ENCODE measurements around the gene WDR75.
"Not testable (repeated sequence)": the region's sequence is repeated elsewhere in the genome, so short reads cannot be mapped to it uniquely, and the experiment has no call there.

WDR75 gene

DNA sequence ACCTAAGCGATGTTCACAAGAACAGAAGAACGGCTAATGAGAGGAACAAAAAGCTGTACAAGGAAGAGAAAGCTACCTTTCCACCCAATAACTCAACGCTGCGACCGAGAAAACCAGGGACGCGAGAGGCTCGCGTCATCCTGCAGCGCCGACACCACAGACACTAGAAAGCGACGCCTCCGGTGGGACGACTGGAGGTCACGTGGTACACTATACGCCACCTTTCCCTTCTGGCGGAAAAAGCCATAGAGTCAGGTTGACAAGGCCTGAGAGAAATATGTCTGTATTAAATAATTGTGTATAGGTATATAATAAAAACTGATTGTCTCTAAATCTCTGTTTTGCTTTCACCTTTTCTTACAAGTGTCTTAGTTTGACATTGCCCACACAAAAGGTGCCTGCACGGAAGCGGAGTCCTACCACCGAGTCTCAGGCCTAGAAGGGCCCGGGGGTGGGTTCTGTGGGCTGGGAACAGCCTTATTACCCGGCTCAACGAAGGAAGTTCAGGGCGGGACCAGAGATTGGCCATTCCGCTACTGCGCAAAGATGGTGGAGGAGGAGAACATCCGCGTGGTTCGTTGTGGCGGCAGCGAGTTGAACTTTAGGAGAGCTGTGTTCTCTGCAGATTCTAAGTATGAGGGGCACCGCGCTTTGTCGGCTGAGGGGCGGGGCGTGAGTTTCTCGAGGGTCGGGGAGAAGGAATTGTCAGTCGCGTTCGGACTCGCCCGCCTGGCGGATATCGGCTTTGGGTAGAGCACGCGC is at the start of gene WDR75:
TSS of gene WDR75 (plus strand) at position 528 of the 762 bp plus-strand sequence. CDS start at position 547, 19 bp downstream.
- peak; percentile 95 for DNase-seq

DNA sequence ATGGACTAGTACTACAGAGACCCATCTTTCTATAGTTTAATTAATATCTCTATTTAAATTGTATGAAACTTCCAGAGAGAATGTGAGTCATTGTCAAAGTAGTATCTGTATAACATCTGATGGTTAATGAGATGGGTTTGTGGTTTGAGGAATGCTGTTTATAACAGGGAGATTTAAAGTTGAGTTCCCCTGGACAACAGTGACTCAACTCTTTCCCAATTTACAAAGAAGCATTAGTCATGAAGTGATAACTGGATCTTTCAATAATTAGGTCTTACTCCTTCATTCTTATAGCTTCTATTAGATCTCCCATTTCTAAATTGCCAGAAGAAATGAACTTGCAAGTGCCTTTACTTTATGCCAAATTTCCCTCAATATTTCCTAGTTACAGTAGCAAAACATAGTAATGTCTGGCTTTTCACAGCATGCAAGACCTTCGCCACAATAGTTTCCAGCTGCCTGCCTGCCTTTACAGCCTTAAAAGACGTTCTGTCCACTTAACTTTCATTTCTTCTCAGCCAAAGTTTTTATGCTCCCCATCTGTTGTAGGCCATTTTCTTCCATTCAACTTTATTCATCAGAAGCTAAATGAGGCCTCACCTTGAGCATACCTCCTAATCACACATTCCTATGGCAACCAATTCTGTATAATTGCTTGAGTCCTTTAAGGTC is 47.7 kb upstream of the WDR75 start:
- DNase-seq = no peak

DNA sequence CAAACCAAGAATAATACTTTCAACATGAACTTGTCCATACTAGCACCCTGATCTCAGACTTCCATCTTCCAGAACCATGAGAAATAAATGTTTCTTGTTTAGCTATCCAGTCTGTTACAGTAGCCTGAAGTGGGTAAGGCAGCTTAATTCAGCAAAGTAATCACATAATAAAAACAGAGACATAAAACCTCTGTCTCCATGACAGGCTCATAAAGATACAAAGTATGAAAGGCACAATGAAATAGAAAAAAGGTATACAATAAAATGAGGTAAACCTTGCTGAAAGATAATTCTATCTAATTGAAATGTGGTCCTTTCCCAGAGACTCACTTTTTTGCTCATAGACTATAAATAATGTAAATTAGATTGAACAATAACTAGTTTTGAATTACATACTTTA is 46.7 kb upstream of the WDR75 start:
- no peak for DNase-seq

GRCh38 chr2:189402932-189403331 is 38.3 kb upstream of the WDR75 start:
- DNase-seq = no peak

GRCh38 chr2:189406586-189407233 is 34.6 kb upstream of the WDR75 start:
- no peak for DNase-seq

DNA sequence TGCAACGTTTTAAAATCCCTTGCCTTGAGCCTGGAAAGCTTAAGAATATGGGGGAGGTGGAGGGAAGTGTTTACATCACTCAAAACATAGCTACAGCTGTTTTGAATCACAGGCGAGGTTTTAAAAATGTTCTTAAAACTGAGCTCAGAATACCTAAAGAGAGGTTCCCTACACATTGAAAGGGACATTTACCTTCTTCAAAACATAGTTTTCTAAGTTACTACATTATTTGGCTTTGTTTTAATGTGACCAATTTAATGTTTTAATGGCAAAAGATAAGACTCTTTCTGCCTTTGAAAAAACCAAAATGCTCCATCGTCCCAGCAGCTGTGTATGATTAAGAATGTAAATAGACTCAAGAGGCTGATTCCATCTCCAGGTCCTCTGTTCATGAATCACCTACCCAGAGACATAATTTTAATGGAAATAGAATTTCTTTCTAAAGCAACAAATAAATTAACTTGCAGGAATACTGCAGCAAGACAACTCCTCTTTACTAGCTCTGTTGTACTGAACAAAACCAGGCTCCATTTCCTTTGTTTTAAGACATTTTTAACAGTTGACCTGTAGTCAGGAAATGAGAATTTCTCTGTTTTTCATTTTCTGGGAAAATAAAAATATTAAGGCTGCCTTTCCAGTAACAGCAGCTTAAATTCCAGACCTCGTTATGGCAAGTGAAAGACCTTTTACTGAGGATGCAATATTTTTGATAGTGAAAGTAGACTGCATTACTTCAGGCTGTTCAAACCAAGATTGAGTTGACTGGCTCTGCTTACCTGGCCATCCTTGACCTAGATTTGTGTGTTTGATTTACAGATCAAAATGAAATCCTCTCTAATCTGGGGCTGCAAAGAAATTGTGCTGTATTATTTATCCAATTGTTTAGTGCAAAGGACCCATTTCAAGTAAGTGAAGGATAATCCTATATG is 33.7 kb upstream of the WDR75 start:
- no peak for DNase-seq

- no peak for DNase-seq
Measured at GRCh38 chr2:189408294-189408693, 33.0 kb upstream of the WDR75 start.

- no peak for DNase-seq
Measured at GRCh38 chr2:189409131-189409530, 32.1 kb upstream of the WDR75 start.

GRCh38 chr2:189409647-189410046 is 31.6 kb upstream of the WDR75 start:
- no peak for DNase-seq

DNA sequence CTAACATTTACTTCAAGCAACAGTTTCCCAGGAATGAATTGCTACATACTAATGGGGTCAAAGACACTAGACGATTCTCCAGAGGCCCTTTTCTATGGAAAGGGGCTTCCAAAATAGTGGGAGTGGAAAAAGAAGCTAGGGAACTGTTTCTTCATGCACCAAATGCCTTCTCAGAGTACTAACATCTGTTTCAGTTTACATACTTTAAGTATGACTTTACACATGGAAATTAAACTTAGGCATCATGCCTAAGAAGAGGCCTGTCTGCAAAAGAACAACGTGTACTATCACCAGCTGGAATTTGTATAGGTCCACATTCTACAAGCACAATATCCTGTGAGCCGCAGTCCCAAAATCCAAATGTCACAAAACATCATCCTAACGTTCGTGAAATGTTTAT is 29.4 kb upstream of the WDR75 start:
- no peak for DNase-seq

GRCh38 chr2:189412330-189412953 is 28.8 kb upstream of the WDR75 start:
- peak; percentile 25 for DNase-seq

GRCh38 chr2:189413249-189413648 is 28.0 kb upstream of the WDR75 start:
- DNase-seq = no peak

DNA sequence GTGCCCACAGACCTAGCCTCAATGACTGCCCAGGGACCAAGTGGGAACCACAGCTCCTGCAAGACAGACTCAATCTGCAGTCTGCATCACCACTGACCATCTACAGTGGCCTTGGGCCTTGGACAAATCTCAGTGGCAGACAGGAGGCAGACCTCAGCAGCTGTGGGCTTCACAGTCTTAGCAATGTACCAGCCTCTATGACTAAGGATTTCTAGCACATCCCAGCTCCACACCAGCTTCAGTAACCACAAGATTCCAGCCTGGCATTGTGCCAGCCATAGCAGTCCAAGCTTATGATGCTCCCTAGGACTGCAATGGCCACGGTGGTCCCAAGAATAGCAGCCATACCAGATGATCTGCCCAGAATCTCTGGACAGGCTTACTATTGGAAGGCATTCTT is 19.6 kb upstream of the WDR75 start:
- DNase-seq = no peak

DNA sequence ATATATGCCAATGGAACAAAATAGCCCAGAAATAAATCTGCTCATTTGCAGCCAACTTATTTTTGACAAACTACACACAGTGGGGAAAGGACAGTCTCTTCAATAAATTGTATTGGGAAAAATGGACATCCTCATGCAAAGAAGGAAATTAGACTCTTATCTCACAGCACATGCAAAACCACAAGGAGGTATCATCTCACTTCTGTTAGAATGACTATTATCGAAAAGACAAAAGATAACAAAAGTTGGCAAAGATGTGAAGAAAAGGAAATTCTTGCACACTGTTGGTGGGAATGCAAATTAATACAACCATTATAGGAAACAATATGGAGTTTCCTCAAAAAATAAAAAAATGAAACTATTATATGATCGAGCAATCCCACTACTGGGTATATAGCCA is 16.3 kb upstream of the WDR75 start:
- DNase-seq = no peak

GRCh38 chr2:189425676-189426075 is 15.6 kb upstream of the WDR75 start:
- no peak for DNase-seq

DNA sequence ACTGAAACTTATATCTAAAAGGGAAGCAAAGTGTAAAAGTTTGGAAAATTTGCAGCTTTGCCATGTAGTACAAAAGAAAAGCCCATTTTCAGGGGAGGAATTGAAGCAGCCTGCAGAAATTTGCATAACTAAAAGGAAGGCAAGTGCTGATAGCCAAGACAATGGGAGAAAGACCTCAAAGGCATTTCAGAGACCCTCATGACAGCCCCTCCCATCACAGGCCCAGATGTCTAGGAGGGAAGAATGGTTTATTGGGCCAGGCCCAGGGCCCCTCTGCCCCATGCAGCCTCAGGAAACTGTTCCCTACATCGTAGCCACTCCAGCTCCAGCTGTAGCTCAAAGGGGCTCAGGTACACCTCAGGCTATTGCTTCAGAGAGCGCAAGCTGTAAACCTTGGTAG is 14.4 kb upstream of the WDR75 start:
- no peak for DNase-seq

- DNase-seq = no peak
Measured at GRCh38 chr2:189427872-189428271, 13.4 kb upstream of the WDR75 start.

DNA sequence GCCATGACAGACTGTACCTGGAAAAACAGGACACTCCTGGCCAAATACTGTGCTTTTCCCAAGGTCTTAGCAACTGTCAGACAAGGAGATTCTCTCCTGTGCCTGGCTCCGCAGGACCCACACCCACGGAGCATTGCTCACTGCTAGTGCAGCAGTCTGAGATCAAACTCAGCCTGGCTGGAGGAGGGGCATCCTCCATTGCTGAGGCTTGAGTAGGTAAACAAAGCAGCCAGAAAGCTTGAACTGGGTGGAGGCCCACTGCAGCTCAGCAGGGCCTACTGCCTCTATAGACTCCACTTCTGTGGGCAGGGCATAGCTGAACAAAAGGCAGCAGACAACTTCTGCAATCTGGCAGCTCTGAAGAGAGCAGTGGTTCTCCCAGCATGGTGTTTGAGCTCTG is 10.8 kb upstream of the WDR75 start:
- not testable (repeated sequence) for DNase-seq

- not testable (repeated sequence) for DNase-seq
Measured at GRCh38 chr2:189435803-189436202, 5.5 kb upstream of the WDR75 start.

GRCh38 chr2:189437926-189438325 is 3.3 kb upstream of the WDR75 start:
- no peak for DNase-seq

GRCh38 chr2:189439342-189439741 is 1.9 kb upstream of the WDR75 start:
- DNase-seq = no peak

DNA sequence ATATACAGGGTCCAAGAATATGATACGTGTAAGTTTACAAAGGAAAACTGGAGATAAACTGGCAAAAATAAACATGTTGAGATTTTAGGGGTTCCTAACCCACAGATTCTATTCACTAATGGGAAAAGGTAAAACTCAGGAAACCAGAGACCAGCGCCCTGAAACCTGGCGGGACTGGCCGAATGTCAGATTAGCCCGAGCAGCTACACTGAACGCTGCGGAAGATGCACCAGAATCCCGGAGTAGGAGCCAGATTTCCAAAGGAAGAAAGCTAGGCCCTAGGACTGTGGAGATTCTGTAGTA is 679 bp upstream of the WDR75 start:
- no peak for DNase-seq

GRCh38 chr2:189441709-189442074 is 418 bp downstream of the WDR75 start:
- DNase-seq = no peak

Data from stimulated activated CD4-positive, alpha-beta T cell treated with anti-CD3 and anti-CD28 coated beads, Interleukin-12 subunit alpha, Interleukin-12 subunit beta, amount 100 ng/mL, for 4 hours (primary cell).